Measurements from ENCODE around the gene CYTH3. TPM values are rescaled to one million over a fixed set of nuclear protein-coding genes. Genes with fewer than 3 reads are reported as not detected.
A peak's percentile ranks its signal among the peaks of the same experiment; 100 is the strongest.

Gene CYTH3
- total RNA-seq (10 to 100 TPM; 17.2 to 49.7 (median 22.1) TPM), polyA plus RNA-seq (10 to 100 TPM; 11.1 to 25.1 TPM)
- long read RNA-seq, donor 1, full-length matches to known transcripts: 27 of 55 reads
- long read RNA-seq, donor 1, partial matches to known transcripts: 5 of 55 reads
- long read RNA-seq, donor 1, other reads (novel, unspliced or antisense): 23 of 55 reads
- long read RNA-seq, donor 2, full-length matches to known transcripts: 4 of 20 reads
- long read RNA-seq, donor 2, partial matches to known transcripts: 2 of 20 reads
- long read RNA-seq, donor 2, other reads (novel, unspliced or antisense): 14 of 20 reads
- long read RNA-seq, donor 3, full-length matches to known transcripts: 27 of 46 reads
- long read RNA-seq, donor 3, partial matches to known transcripts: 5 of 46 reads
- long read RNA-seq, donor 3, other reads (novel, unspliced or antisense): 14 of 46 reads

DNA sequence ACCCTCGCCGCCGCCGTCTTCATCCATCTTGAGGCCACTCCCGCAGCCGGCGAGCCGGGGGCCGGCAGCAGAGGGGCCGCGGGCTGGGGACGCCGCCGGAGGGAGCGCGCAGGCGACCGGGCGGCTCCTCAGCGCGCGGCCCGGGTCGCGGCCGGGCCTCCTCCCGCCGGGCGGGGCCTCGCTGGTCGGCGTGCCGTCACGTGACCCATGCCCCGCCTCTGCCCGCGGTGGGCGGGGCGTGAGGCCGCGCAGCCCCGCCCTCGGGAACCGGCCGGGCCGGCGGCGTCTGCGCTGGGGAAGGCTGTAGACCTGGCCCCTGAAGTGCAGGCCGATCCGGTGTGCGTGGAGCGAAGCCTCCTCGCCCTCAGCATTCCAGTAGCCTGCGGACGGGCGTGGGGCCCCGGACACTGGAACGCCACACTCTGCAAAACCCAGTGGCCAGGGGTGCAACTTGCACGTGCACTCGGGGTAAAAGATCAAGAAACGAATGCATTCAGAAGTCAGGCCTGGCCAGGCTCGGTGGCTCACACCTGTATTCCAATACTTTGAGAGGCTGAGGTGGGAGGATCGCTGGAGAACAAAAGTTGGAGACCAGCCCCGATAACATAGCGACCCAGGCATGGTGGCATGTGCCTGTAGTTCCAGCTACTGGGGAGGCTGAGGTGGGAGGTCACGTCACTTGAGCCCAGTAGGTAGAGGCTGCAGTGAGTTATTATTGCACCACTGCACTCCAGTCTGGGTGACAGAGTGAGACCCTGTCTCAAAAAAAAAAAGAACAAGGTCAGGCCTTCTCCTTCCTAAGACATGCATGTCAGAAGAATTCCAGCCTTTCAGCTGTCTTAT lies at the start of gene CYTH3:
CYTH3 (minus strand) TSS at position 144 of the 843 bp plus-strand sequence; CDS start at position 27, 117 bp downstream.
- Histone ChIP-seq H3K27me3 (no peaks in the 10 kb centered on the region), H3K27ac (peak within 1 kb of the TSS; percentile 73 to 95 (median 90)), H3K36me3 (no peaks in the 10 kb centered on the region), H3K9me3 (no peaks in the 10 kb centered on the region), H3K4me1 (peaks cover 7 to 43% (median 27%) of the 10 kb centered on the region in 12 donors), H3K4me3 (peak within 1 kb of the TSS; percentile 75 to 98 (median 94))
- TF ChIP-seq POLR2A (IDR thresholded peaks at IDR 0.05) (peak; percentile 10 to 53), CTCF (IDR thresholded peaks at IDR 0.05) (peak in 1 of 12 donors; percentile 3)
- 5 to 19% (median 7%) methylated on average over 18 to 67 of the region's 67 CpGs for WGBS, 4 donors
- intact Hi-C loops (cut with DNase I): loop anchor here (2.0 to 10.0 kb wide), 10 partner anchors 40 to 110 kb away; no protein-coding TSS in a partner anchor
- peak; percentile 72 to 93 (median 88) for DNase-seq
- ATAC-seq: peak; percentile 79 to 97 (median 92)

DNA sequence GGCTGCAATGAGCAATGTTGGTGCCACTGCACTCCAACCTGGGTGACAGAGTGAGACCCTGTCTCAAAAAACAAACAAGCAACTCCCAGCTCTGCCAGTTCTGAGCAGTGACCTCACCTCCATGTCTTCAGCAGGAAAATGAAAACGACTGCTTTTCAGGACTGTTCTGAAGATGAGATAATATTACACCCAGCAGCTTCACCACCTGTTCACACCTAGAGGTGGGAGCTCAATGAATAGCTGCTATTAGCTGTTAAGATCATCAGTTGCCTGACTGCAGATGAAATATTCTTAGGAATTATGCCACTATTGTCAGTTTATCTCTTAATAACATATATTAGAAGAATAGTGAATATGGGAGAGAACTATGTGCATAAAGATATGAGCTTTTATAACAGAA lies 48.4 kb upstream of the CYTH3 start:
- no peaks in the 10 kb centered on the region for H3K27me3 ChIP-seq
- H3K9me3 ChIP-seq: no peaks in the 10 kb centered on the region
- no peaks in the 10 kb centered on the region for H3K36me3 ChIP-seq
- H3K27ac ChIP-seq: no peak overlapping the region
- peak in 1 of 5 donors; percentile 19 for DNase-seq
- WGBS, 4 donors: 0 to 30% (median 22%) methylated on average over 1 of the region's 1 CpG
- TF ChIP-seq POLR2A (IDR thresholded peaks at IDR 0.05) (no peak), CTCF (IDR thresholded peaks at IDR 0.05) (no peak)
- H3K4me1 ChIP-seq: peaks cover 0 to 24% (median 14%) of the 10 kb centered on the region in 12 donors
- intact Hi-C loops (cut with DNase I): loop anchor here in 7 of 10 donors (5.0 to 10.0 kb wide), 7 partner anchors 48 to 463 kb away; partner anchors contain the start of genes CYTH3 (in 3 of the 7), AIMP2 (in 1 of the 7) and PMS2 (in 1 of the 7)
- H3K4me3 ChIP-seq: no peak overlapping the region
- no peak for ATAC-seq

- ATAC-seq (peak; percentile 77 to 94 (median 93)), DNase-seq (peak; percentile 73 to 86 (median 78))
- TF ChIP-seq CTCF (IDR thresholded peaks at IDR 0.05) (no peak), POLR2A (IDR thresholded peaks at IDR 0.05) (peak in 1 of 2 donors; percentile 13)
- intact Hi-C loops (cut with DNase I): loop anchor here in 3 of 10 donors (2.0 to 5.0 kb wide), 3 partner anchors 41 to 46 kb away; partner anchors contain the start of gene CYTH3 (in 1 of the 3)
- Histone ChIP-seq H3K27me3 (no peaks in the 10 kb centered on the region), H3K27ac (peak overlapping the region; percentile 43 to 82 (median 74)), H3K9me3 (no peaks in the 10 kb centered on the region), H3K36me3 (no peaks in the 10 kb centered on the region), H3K4me1 (peaks cover 0 to 29% (median 14%) of the 10 kb centered on the region in 12 donors), H3K4me3 (peak overlapping the region in 10 of 12 donors; percentile 10 to 43 (median 28))
- 33 to 42% (median 38%) methylated on average over 16 of the region's 16 CpGs for WGBS, 4 donors
Observed at GRCh38 chr7:6317797-6318438, 45.5 kb upstream of the CYTH3 start.
